ENCODE results near the gene CCDC3.

CCDC3 gene

GRCh38 chr10:12921163-12921562 lies 80.3 kb downstream of the CCDC3 start:
- no peaks in the 10 kb centered on the region; the same call in 1 of the 2 replicates for H3K27me3 ChIP-seq (ENCODE audit: control insufficient read depth, low read length)
- H3K27ac ChIP-seq (ENCODE audit: low read depth, low read length), result no peak overlapping the region
- no peaks in the 10 kb centered on the region for H3F3A ChIP-seq (ENCODE audit: control insufficient read depth, insufficient read depth)
- TF ChIP-seq EZH2phosphoT487 (IDR thresholded peaks at IDR 0.05; ENCODE audit: borderline replicate concordance, low read length) (no peak), CTCF (IDR thresholded peaks at IDR 0.05; ENCODE audit: low read depth, low read length, poor library complexity, severe bottlenecking) (no peak)
- no peaks in the 10 kb centered on the region for H4K20me1 ChIP-seq (ENCODE audit: control insufficient read depth, insufficient read depth, low read depth, low read length)
- no peaks in the 10 kb centered on the region for H3K36me3 ChIP-seq (ENCODE audit: control insufficient read depth, low read length)
- no peaks in the 10 kb centered on the region for H3K9me3 ChIP-seq (ENCODE audit: control insufficient read depth, insufficient read depth, low read length)
- H3K4me3 ChIP-seq (ENCODE audit: low read length), result no peak overlapping the region
- no peaks in the 10 kb centered on the region for H3K4me1 ChIP-seq (ENCODE audit: control insufficient read depth, low read length)
- H3K9me2 ChIP-seq (replicated peaks; ENCODE audit: control insufficient read depth, low read length), result no peaks in the 10 kb centered on the region
- no peaks in the 10 kb centered on the region for H3K79me2 ChIP-seq (ENCODE audit: control insufficient read depth, low read length)
- H3K4me2 ChIP-seq (ENCODE audit: low read length), result no peak overlapping the region

GRCh38 chr10:12919574-12919973 lies 81.9 kb downstream of the CCDC3 start:
- H4K20me1 ChIP-seq (ENCODE audit: control insufficient read depth, insufficient read depth, low read depth, low read length), result no peaks in the 10 kb centered on the region
- H3K36me3 ChIP-seq (ENCODE audit: control insufficient read depth, low read length), result no peaks in the 10 kb centered on the region
- H3K4me2 ChIP-seq (ENCODE audit: low read length), result no peak overlapping the region
- no peaks in the 10 kb centered on the region for H3F3A ChIP-seq (ENCODE audit: control insufficient read depth, insufficient read depth)
- no peaks in the 10 kb centered on the region for H3K79me2 ChIP-seq (ENCODE audit: control insufficient read depth, low read length)
- H3K27me3 ChIP-seq (ENCODE audit: control insufficient read depth, low read length), result no peaks in the 10 kb centered on the region; the same call in none of the 2 replicates
- H3K9me3 ChIP-seq (ENCODE audit: control insufficient read depth, insufficient read depth, low read length), result no peaks in the 10 kb centered on the region
- no peak for TF ChIP-seq EZH2phosphoT487 (IDR thresholded peaks at IDR 0.05; ENCODE audit: borderline replicate concordance, low read length)
- TF ChIP-seq CTCF (IDR thresholded peaks at IDR 0.05; ENCODE audit: low read depth, low read length, poor library complexity, severe bottlenecking), result no peak
- H3K4me1 ChIP-seq (ENCODE audit: control insufficient read depth, low read length), result no peaks in the 10 kb centered on the region
- no peak overlapping the region for H3K27ac ChIP-seq (ENCODE audit: low read depth, low read length)
- no peaks in the 10 kb centered on the region for H3K9me2 ChIP-seq (replicated peaks; ENCODE audit: control insufficient read depth, low read length)
- no peak overlapping the region for H3K4me3 ChIP-seq (ENCODE audit: low read length)

GRCh38 chr10:12916587-12916986 lies 84.9 kb downstream of the CCDC3 start:
- H4K20me1 ChIP-seq (ENCODE audit: control insufficient read depth, insufficient read depth, low read depth, low read length), result no peaks in the 10 kb centered on the region
- no peaks in the 10 kb centered on the region for H3K4me1 ChIP-seq (ENCODE audit: control insufficient read depth, low read length)
- H3K4me2 ChIP-seq (ENCODE audit: low read length), result no peak overlapping the region
- TF ChIP-seq CTCF (IDR thresholded peaks at IDR 0.05; ENCODE audit: low read depth, low read length, poor library complexity, severe bottlenecking) (no peak), EZH2phosphoT487 (IDR thresholded peaks at IDR 0.05; ENCODE audit: borderline replicate concordance, low read length) (no peak)
- no peak overlapping the region for H3K27ac ChIP-seq (ENCODE audit: low read depth, low read length)
- H3K79me2 ChIP-seq (ENCODE audit: control insufficient read depth, low read length), result no peaks in the 10 kb centered on the region
- no peaks in the 10 kb centered on the region for H3F3A ChIP-seq (ENCODE audit: control insufficient read depth, insufficient read depth)
- no peak overlapping the region for H3K4me3 ChIP-seq (ENCODE audit: low read length)
- peaks cover 9% of the 10 kb centered on the region for H3K27me3 ChIP-seq (ENCODE audit: control insufficient read depth, low read length)
- no peaks in the 10 kb centered on the region for H3K9me3 ChIP-seq (ENCODE audit: control insufficient read depth, insufficient read depth, low read length)
- no peaks in the 10 kb centered on the region for H3K36me3 ChIP-seq (ENCODE audit: control insufficient read depth, low read length)
- no peaks in the 10 kb centered on the region for H3K9me2 ChIP-seq (replicated peaks; ENCODE audit: control insufficient read depth, low read length)

Measured in DOHH2 (cell line).